Kidney epithelial cell (primary cell): Measurements from ENCODE around the gene DOK7. TPM values are rescaled to one million over a fixed set of nuclear protein-coding genes. Genes with fewer than 3 reads are reported as not detected.

Experiments
- DNase-seq: peaks from one replicate; pipeline ENCODE4 v3.0.0-alpha.2; 2010; ENCODE audit warnings: low read depth
- H3K27me3 ChIP-seq: 2 replicates; pipeline ENCODE4 v1.6.0; 2011; ENCODE audit warnings: low read length; ENCODE audit not compliant: control insufficient read depth, insufficient read depth
- H3K36me3 ChIP-seq: 2 replicates; pipeline ENCODE4 v1.5.1; 2011; ENCODE audit warnings: low read length; ENCODE audit not compliant: control insufficient read depth, insufficient read depth
- H3K4me3 ChIP-seq: 2 replicates; pipeline ENCODE4 v1.5.1; 2011; ENCODE audit warnings: low read depth, mild to moderate bottlenecking, control low read depth, low read length
- CTCF ChIP-seq: IDR thresholded peaks from 2 replicates; pipeline ENCODE4 v1.5.1; 2011; ENCODE audit warnings: mild to moderate bottlenecking, moderate library complexity, low read length, control low read depth, inconsistent platforms; ENCODE audit not compliant: insufficient read depth, poor library complexity, severe bottlenecking
- total RNA-seq: library from RNA; depleted of rRNA; stranded (reverse); fragments of >200 nt; gene quantifications from 2 replicates; pipeline ENCODE4 v1.2.3, GENCODE V29; 2015

DOK7 gene
- total RNA-seq, 1 donor from 2014 or later = 6.9 TPM

- H3K36me3 ChIP-seq = no peaks in the 10 kb centered on the region
- peaks cover 26% of the 10 kb centered on the region for H3K27me3 ChIP-seq
- TF ChIP-seq CTCF = no peak
Observed at GRCh38 chr4:3496021-3496420, 32.9 kb downstream of the DOK7 start.

DNA sequence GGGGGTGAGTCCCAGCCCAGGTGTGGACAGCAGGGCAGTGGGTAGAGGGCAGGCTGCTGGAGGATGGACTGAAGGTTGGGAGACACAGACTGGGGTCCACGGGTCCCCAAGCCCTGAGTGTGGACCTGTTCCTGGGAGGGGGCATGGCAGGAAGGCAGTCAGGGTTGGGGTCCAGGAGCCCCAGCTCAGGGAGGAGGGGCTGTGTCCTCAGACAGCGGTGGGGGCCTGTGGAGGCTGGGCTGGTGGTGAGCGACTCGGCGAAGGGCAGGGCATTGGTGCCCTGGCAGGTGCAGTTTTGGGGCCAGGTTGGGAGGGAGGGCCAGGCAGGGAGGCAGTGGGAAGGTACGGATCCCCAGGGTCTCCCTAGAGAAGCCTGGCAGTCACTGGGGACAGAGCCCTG lies 34.0 kb downstream of the DOK7 start:
- no peaks in the 10 kb centered on the region for H3K36me3 ChIP-seq
- DNase-seq = no peak
- H3K27me3 ChIP-seq = peaks cover 23% of the 10 kb centered on the region
- no peak for TF ChIP-seq CTCF
- no peak overlapping the region for H3K4me3 ChIP-seq

More at GRCh38 chr4:3496021-3496420, 32.9 kb downstream of the DOK7 start:
- DNase-seq = no peak
- no peak overlapping the region for H3K4me3 ChIP-seq

DNA sequence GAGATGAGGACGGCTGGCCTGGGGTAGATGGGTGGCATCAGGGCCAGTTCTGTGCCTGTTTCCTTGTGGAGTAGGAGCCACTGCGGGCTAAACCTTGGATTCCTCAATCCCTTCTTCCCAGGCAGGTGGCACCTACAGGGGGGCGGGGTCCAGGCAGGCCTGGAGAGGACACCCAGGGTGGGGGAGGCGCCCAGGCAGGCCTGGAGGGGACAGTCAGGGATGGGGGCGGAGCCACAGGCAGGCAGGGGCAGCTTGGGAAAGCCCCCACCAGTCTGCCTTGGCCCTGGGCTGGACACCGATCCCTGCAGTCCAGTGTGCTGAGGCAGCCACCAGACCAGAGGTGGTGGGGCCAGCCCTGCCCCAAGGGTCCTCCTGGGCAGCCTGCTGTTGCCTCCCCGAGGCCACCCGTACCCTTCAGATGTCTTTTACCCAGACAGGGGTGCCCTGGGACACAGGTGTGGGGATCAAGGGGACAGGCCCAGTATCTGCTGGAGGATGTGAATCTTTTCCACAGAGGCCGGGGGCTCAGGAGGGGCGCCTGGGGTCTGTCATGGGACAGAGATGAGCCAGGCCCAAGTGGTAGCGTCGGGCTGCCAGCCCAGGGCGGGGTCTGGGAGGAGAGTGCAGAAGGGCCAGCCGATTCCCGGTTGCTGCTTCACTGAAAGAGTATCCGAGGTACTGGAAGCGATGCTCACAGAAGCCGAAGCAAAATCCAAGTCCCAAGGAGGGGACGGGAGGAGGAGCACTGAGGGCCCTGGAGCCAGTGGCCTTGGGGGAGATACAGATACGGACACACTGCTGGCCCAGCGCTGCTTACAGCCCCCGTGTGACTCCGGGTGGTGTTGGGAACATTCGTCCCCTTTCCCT lies 34.6 kb downstream of the DOK7 start:
- no peak overlapping the region for H3K4me3 ChIP-seq
- peaks cover 19% of the 10 kb centered on the region for H3K27me3 ChIP-seq
- no peak for DNase-seq
- no peaks in the 10 kb centered on the region for H3K36me3 ChIP-seq
- no peak for TF ChIP-seq CTCF

GRCh38 chr4:3498407-3498806 lies 35.3 kb downstream of the DOK7 start:
- no peak for DNase-seq
- Histone ChIP-seq H3K27me3 (peaks cover 13% of the 10 kb centered on the region), H3K36me3 (no peaks in the 10 kb centered on the region), H3K4me3 (no peak overlapping the region)
- no peak for TF ChIP-seq CTCF

GRCh38 chr4:3498901-3499510 lies 35.9 kb downstream of the DOK7 start:
- Histone ChIP-seq H3K27me3 (peaks cover 7% of the 10 kb centered on the region), H3K4me3 (no peak overlapping the region), H3K36me3 (no peaks in the 10 kb centered on the region)
- no peak for DNase-seq
- TF ChIP-seq CTCF = no peak
